ENCODE data around the gene NHEJ1. TPM values are rescaled to one million over a fixed set of nuclear protein-coding genes. Genes with fewer than 3 reads are reported as not detected.

Gene NHEJ1
- total RNA-seq, 1 donor: 13.7 TPM

GRCh38 chr2:219158025-219158424, 2.6 kb downstream of the NHEJ1 start:
- Histone ChIP-seq H3K9me3 (ENCODE audit: low read depth, low read length) (no peaks in the 10 kb centered on the region), H3K4me1 (ENCODE audit: insufficient read depth, low read length) (peaks cover 13% of the 10 kb centered on the region), H3K4me3 (ENCODE audit: low read length) (no peak overlapping the region), H3K27me3 (ENCODE audit: insufficient read depth, low read length) (no peaks in the 10 kb centered on the region)

- H3K27me3 ChIP-seq (ENCODE audit: insufficient read depth, low read length): no peaks in the 10 kb centered on the region
- H3K9me3 ChIP-seq (ENCODE audit: low read depth, low read length): no peaks in the 10 kb centered on the region
- H3K4me1 ChIP-seq (ENCODE audit: insufficient read depth, low read length): peaks cover 13% of the 10 kb centered on the region
- no peak overlapping the region for H3K4me3 ChIP-seq (ENCODE audit: low read length)
These were observed 3.2 kb downstream of the NHEJ1 start for GRCh38 chr2:219157396-219157795.

GRCh38 chr2:219155054-219155644, 5.5 kb downstream of the NHEJ1 start:
- H3K4me1 ChIP-seq (ENCODE audit: insufficient read depth, low read length): peaks cover 7% of the 10 kb centered on the region
- H3K9me3 ChIP-seq (ENCODE audit: low read depth, low read length): no peaks in the 10 kb centered on the region
- no peaks in the 10 kb centered on the region for H3K27me3 ChIP-seq (ENCODE audit: insufficient read depth, low read length)
- H3K4me3 ChIP-seq (ENCODE audit: low read length): no peak overlapping the region

GRCh38 chr2:219149667-219150066, 10.9 kb downstream of the NHEJ1 start:
- no peaks in the 10 kb centered on the region for H3K27me3 ChIP-seq (ENCODE audit: insufficient read depth, low read length)
- no peaks in the 10 kb centered on the region for H3K9me3 ChIP-seq (ENCODE audit: low read depth, low read length)
- H3K4me1 ChIP-seq (ENCODE audit: insufficient read depth, low read length): no peaks in the 10 kb centered on the region
- no peak overlapping the region for H3K4me3 ChIP-seq (ENCODE audit: low read length)

- no peaks in the 10 kb centered on the region for H3K4me1 ChIP-seq (ENCODE audit: insufficient read depth, low read length)
- H3K27me3 ChIP-seq (ENCODE audit: insufficient read depth, low read length): no peaks in the 10 kb centered on the region
- no peak overlapping the region for H3K4me3 ChIP-seq (ENCODE audit: low read length)
- H3K9me3 ChIP-seq (ENCODE audit: low read depth, low read length): no peaks in the 10 kb centered on the region
These were observed 18.3 kb downstream of the NHEJ1 start for GRCh38 chr2:219142329-219142728.

GRCh38 chr2:219140722-219141121, 19.9 kb downstream of the NHEJ1 start:
- Histone ChIP-seq H3K9me3 (ENCODE audit: low read depth, low read length) (no peaks in the 10 kb centered on the region), H3K4me3 (ENCODE audit: low read length) (no peak overlapping the region), H3K4me1 (ENCODE audit: insufficient read depth, low read length) (no peaks in the 10 kb centered on the region), H3K27me3 (ENCODE audit: insufficient read depth, low read length) (no peaks in the 10 kb centered on the region)

- Histone ChIP-seq H3K27me3 (ENCODE audit: insufficient read depth, low read length) (no peaks in the 10 kb centered on the region), H3K4me3 (ENCODE audit: low read length) (no peak overlapping the region), H3K9me3 (ENCODE audit: low read depth, low read length) (no peaks in the 10 kb centered on the region), H3K4me1 (ENCODE audit: insufficient read depth, low read length) (no peaks in the 10 kb centered on the region)
These were observed 26.6 kb downstream of the NHEJ1 start for GRCh38 chr2:219133976-219134375.

GRCh38 chr2:219131744-219132143, 28.9 kb downstream of the NHEJ1 start:
- Histone ChIP-seq H3K27me3 (ENCODE audit: insufficient read depth, low read length) (no peaks in the 10 kb centered on the region), H3K9me3 (ENCODE audit: low read depth, low read length) (no peaks in the 10 kb centered on the region), H3K4me1 (ENCODE audit: insufficient read depth, low read length) (no peaks in the 10 kb centered on the region), H3K4me3 (ENCODE audit: low read length) (no peak overlapping the region)

GRCh38 chr2:219131327-219131726, 29.3 kb downstream of the NHEJ1 start:
- no peaks in the 10 kb centered on the region for H3K27me3 ChIP-seq (ENCODE audit: insufficient read depth, low read length)
- no peak overlapping the region for H3K4me3 ChIP-seq (ENCODE audit: low read length)
- H3K9me3 ChIP-seq (ENCODE audit: low read depth, low read length): no peaks in the 10 kb centered on the region
- no peaks in the 10 kb centered on the region for H3K4me1 ChIP-seq (ENCODE audit: insufficient read depth, low read length)

GRCh38 chr2:219129589-219129988, 31.0 kb downstream of the NHEJ1 start:
- Histone ChIP-seq H3K4me1 (ENCODE audit: insufficient read depth, low read length) (peaks cover 5% of the 10 kb centered on the region), H3K4me3 (ENCODE audit: low read length) (no peak overlapping the region), H3K9me3 (ENCODE audit: low read depth, low read length) (no peaks in the 10 kb centered on the region), H3K27me3 (ENCODE audit: insufficient read depth, low read length) (no peaks in the 10 kb centered on the region)

- no peaks in the 10 kb centered on the region for H3K9me3 ChIP-seq (ENCODE audit: low read depth, low read length)
- peaks cover 12% of the 10 kb centered on the region for H3K4me1 ChIP-seq (ENCODE audit: insufficient read depth, low read length)
These were observed 32.2 kb downstream of the NHEJ1 start for GRCh38 chr2:219128396-219128795.

GRCh38 chr2:219127037-219127635, 33.5 kb downstream of the NHEJ1 start:
- H3K4me3 ChIP-seq (ENCODE audit: low read length): no peak overlapping the region
- H3K4me1 ChIP-seq (ENCODE audit: insufficient read depth, low read length): peaks cover 12% of the 10 kb centered on the region
- H3K9me3 ChIP-seq (ENCODE audit: low read depth, low read length): no peaks in the 10 kb centered on the region
- no peaks in the 10 kb centered on the region for H3K27me3 ChIP-seq (ENCODE audit: insufficient read depth, low read length)

More at GRCh38 chr2:219128396-219128795, 32.2 kb downstream of the NHEJ1 start:
- no peak overlapping the region for H3K4me3 ChIP-seq (ENCODE audit: low read length)
- H3K27me3 ChIP-seq (ENCODE audit: insufficient read depth, low read length): no peaks in the 10 kb centered on the region

GRCh38 chr2:219126555-219126954, 34.1 kb downstream of the NHEJ1 start:
- no peaks in the 10 kb centered on the region for H3K9me3 ChIP-seq (ENCODE audit: low read depth, low read length)
- no peaks in the 10 kb centered on the region for H3K27me3 ChIP-seq (ENCODE audit: insufficient read depth, low read length)
- H3K4me1 ChIP-seq (ENCODE audit: insufficient read depth, low read length): peaks cover 12% of the 10 kb centered on the region
- H3K4me3 ChIP-seq (ENCODE audit: low read length): no peak overlapping the region

GRCh38 chr2:219125886-219126270, 34.7 kb downstream of the NHEJ1 start:
- Histone ChIP-seq H3K4me1 (ENCODE audit: insufficient read depth, low read length) (peaks cover 12% of the 10 kb centered on the region), H3K27me3 (ENCODE audit: insufficient read depth, low read length) (no peaks in the 10 kb centered on the region), H3K9me3 (ENCODE audit: low read depth, low read length) (no peaks in the 10 kb centered on the region), H3K4me3 (ENCODE audit: low read length) (no peak overlapping the region)

- no peak overlapping the region for H3K4me3 ChIP-seq (ENCODE audit: low read length)
- H3K4me1 ChIP-seq (ENCODE audit: insufficient read depth, low read length): peaks cover 12% of the 10 kb centered on the region
- no peaks in the 10 kb centered on the region for H3K27me3 ChIP-seq (ENCODE audit: insufficient read depth, low read length)
- no peaks in the 10 kb centered on the region for H3K9me3 ChIP-seq (ENCODE audit: low read depth, low read length)
These were observed 35.3 kb downstream of the NHEJ1 start for GRCh38 chr2:219125225-219125885.

All from mononuclear cell (primary cell).